GM21717 (cell line): ENCODE measurements around the gene AKNAD1.
"Not testable (repeated sequence)": the region's sequence is repeated elsewhere in the genome, so short reads cannot be mapped to it uniquely, and the experiment has no call there.

Experiments used
- ATAC-seq: cut with Tn5 transposase; IDR thresholded peaks from one replicate; pipeline ENCODE4 v1.9.1; 2021; ENCODE audit warnings: mild to moderate bottlenecking, moderate library complexity; ENCODE audit not compliant: unreplicated experiment

The AKNAD1 gene

GRCh38 chr1:108785880-108786279, 71.0 kb downstream of the AKNAD1 start:
- ATAC-seq = no peak

- ATAC-seq = no peak
Observed at GRCh38 chr1:108785264-108785663, 71.6 kb downstream of the AKNAD1 start.

GRCh38 chr1:108781575-108781944, 75.3 kb downstream of the AKNAD1 start:
- not testable (repeated sequence) for ATAC-seq

GRCh38 chr1:108780937-108781574, 75.8 kb downstream of the AKNAD1 start:
- ATAC-seq = no peak

GRCh38 chr1:108779455-108779854, 77.4 kb downstream of the AKNAD1 start:
- no peak for ATAC-seq

- no peak for ATAC-seq
Observed at GRCh38 chr1:108777839-108778238, 79.1 kb downstream of the AKNAD1 start.

GRCh38 chr1:108767708-108768107, 89.2 kb downstream of the AKNAD1 start:
- ATAC-seq = no peak

GRCh38 chr1:108767115-108767514, 89.8 kb downstream of the AKNAD1 start:
- ATAC-seq = no peak
